ENCODE results near the gene CCDC90B. TPM values are rescaled to one million over a fixed set of nuclear protein-coding genes. Genes with fewer than 3 reads are reported as not detected.

Gene CCDC90B
- total and polyA plus RNA-seq, 2 donors (not counting 1 experiment from before 2014, with no cell fraction given) = 20.5 to 35.2 TPM

DNA sequence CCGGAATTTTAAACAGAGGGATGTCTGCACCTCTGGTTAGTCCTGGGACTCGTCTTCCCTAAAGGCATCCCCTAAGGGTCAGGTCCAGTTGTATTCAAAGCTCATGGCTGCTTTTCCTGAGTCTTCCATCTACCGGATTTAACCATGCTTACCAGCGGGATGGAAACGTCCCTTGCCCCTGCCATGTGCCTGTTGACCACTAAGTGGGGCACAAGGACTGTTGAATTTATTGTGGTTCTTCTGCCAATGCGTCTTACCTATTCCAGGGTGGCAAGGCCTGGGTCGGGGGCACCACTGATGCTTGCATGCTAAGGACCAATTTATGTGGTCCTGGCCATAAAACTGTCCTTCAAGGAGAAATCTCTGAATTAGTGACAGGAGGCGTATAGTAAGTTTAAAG, 67.1 kb downstream of the CCDC90B start:
- H3K27me3 ChIP-seq (replicated peaks in 1 of 4; ENCODE audit: control extremely low read depth in 1 of 4, control insufficient read depth in 3 of 4, insufficient read depth in 4 of 4, low read length in 3 of 4) = peaks cover 0 to 3% (median 0%) of the 10 kb centered on the region in 4 experiments
- no peaks in the 10 kb centered on the region for H3K4me1 ChIP-seq (ENCODE audit: control insufficient read depth in 2 of 2, insufficient read depth in 2 of 2, low read length in 2 of 2)
- no peaks in the 10 kb centered on the region for H3K79me2 ChIP-seq (ENCODE audit: control insufficient read depth, insufficient read depth, low read length)
- H3K4me3 Mint-ChIP-seq = no peak overlapping the region
- no peak overlapping the region for H3K4me2 ChIP-seq (replicated peaks; ENCODE audit: low read depth, low read length, poor library complexity, severe bottlenecking)
- H3K4me1 Mint-ChIP-seq = no peaks in the 10 kb centered on the region
- intact Hi-C loops (cut with micrococcal nuclease) = no loop called here
- H3K27ac ChIP-seq (ENCODE audit: low read length in 2 of 2) = no peak overlapping the region
- H4K20me1 ChIP-seq (ENCODE audit: control insufficient read depth, insufficient read depth, low read length, poor library complexity, severe bottlenecking) = no peaks in the 10 kb centered on the region
- ChIA-PET CTCF (interaction anchor here (1.3 kb wide), 1 partner anchor 30 kb away, joined by 3 read pairs; no protein-coding TSS in a partner anchor), POLR2A (no interaction called here)
- no peak overlapping the region for H3K4me3 ChIP-seq (ENCODE audit: control extremely low read depth in 1 of 5, extremely low read depth in 1 of 5, insufficient read depth in 1 of 5, low read depth in 2 of 5, low read length in 4 of 5)
- H3K9ac ChIP-seq (ENCODE audit: low read length) = no peak overlapping the region
- DNase-seq (no peak), ATAC-seq (ENCODE audit: low read depth) (no peak)
- TF ChIP-seq, protein P1, sequence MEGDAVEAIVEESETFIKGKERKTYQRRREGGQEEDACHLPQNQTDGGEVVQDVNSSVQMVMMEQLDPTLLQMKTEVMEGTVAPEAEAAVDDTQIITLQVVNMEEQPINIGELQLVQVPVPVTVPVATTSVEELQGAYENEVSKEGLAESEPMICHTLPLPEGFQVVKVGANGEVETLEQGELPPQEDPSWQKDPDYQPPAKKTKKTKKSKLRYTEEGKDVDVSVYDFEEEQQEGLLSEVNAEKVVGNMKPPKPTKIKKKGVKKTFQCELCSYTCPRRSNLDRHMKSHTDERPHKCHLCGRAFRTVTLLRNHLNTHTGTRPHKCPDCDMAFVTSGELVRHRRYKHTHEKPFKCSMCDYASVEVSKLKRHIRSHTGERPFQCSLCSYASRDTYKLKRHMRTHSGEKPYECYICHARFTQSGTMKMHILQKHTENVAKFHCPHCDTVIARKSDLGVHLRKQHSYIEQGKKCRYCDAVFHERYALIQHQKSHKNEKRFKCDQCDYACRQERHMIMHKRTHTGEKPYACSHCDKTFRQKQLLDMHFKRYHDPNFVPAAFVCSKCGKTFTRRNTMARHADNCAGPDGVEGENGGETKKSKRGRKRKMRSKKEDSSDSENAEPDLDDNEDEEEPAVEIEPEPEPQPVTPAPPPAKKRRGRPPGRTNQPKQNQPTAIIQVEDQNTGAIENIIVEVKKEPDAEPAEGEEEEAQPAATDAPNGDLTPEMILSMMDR (IDR thresholded peaks at IDR 0.05) = no peak
- no peak for TF ChIP-seq EZH2 (IDR thresholded peaks at IDR 0.05; ENCODE audit: borderline replicate concordance, insufficient read depth, low read depth, low read length, poor library complexity, severe bottlenecking)
- H2AFZ ChIP-seq (ENCODE audit: insufficient read depth, low read depth, low read length, poor library complexity, severe bottlenecking) = no peak overlapping the region
- no peaks in the 10 kb centered on the region for H3K9me3 ChIP-seq (ENCODE audit: control extremely low read depth in 1 of 3, control insufficient read depth in 2 of 3, insufficient read depth in 1 of 3, low read length in 2 of 3)
- H3K36me3 ChIP-seq (replicated peaks in 1 of 2; ENCODE audit: control extremely low read depth in 1 of 2, control insufficient read depth in 1 of 2, extremely low read depth in 1 of 2, insufficient read depth in 2 of 2, low read length in 1 of 2) = no peaks in the 10 kb centered on the region
- 90% methylated on average over 7 of the region's 8 CpGs for WGBS (ENCODE audit: insufficient coverage)
- no peaks in the 10 kb centered on the region for H3K27me3 Mint-ChIP-seq
- no peak overlapping the region for H3K27ac Mint-ChIP-seq
- H3K9me3 Mint-ChIP-seq (ENCODE audit: insufficient read depth) = no peaks in the 10 kb centered on the region

Small RNA genes lying within 50 kb of the gene (small RNA-seq; reads per million reads assigned to genes)
- gene AP000873.5 (ENCODE audit: insufficient read length, low read depth, low replicate concordance) = not detected

Other genes with a start within 250 kb of the CCDC90B start
- gene RAB30, start 214.5 kb downstream of the CCDC90B start, total RNA-seq = 208 and 214 TPM in 2 replicates
- gene RAB30, start 214.5 kb downstream of the CCDC90B start, polyA plus RNA-seq = 26.6 and 57.5 TPM in 2 replicates
- 185 and 190 TPM in 2 replicates for gene PCF11, start 129.2 kb downstream of the CCDC90B start, total RNA-seq
- gene PCF11, start 129.2 kb downstream of the CCDC90B start, polyA plus RNA-seq = 123 and 147 TPM in 2 replicates
- gene ANKRD42, start 92.7 kb downstream of the CCDC90B start, total RNA-seq = 13.3 and 14.5 TPM in 2 replicates
- gene ANKRD42, start 92.7 kb downstream of the CCDC90B start, polyA plus RNA-seq = 4.1 and 7.7 TPM in 2 replicates